ENCODE measurements around the gene RPL22. TPM values are rescaled to one million over a fixed set of nuclear protein-coding genes. Genes with fewer than 3 reads are reported as not detected.

Gene RPL22
- total RNA-seq, 1 experiment from 2014 or later = 494 TPM

GRCh38 chr1:6145864-6146410 is 53.5 kb downstream of the RPL22 start:
- ChIA-PET POLR2A (ENCODE audit: low non-redundant PET) (no interaction called here), CTCF (interaction anchor here (0.5 kb wide), 1 partner anchor 260 kb away, joined by 3 read pairs; no protein-coding TSS in a partner anchor)
- no TSS peak for BruUV-seq (replicated peaks)
- Histone ChIP-seq H3K9me3 (ENCODE audit: low read depth, low read length, poor library complexity, severe bottlenecking) (no peaks in the 10 kb centered on the region), H3K27me3 (replicated peaks; ENCODE audit: insufficient read depth, low read depth, low read length, poor library complexity) (no peaks in the 10 kb centered on the region), H3K36me3 (ENCODE audit: insufficient read depth, low read length, poor library complexity, severe bottlenecking) (no peaks in the 10 kb centered on the region), H3K4me3 (ENCODE audit: low read depth, low read length, poor library complexity, severe bottlenecking) (no peak overlapping the region), H3K27ac (ENCODE audit: low read depth, low read length, poor library complexity, severe bottlenecking) (no peak overlapping the region), H3K4me1 (ENCODE audit: insufficient read depth, low read length, poor library complexity, severe bottlenecking) (no peaks in the 10 kb centered on the region)
- TF ChIP-seq CTCF (conservative IDR thresholded peaks at IDR 0.05; ENCODE audit: low read depth, low read length) (no peak), EZH2 (IDR thresholded peaks at IDR 0.05; ENCODE audit: borderline replicate concordance, low read depth, low read length, poor library complexity, severe bottlenecking) (no peak)
- DNase-seq (ENCODE audit: low spot score) = no peak
- intact Hi-C loops (cut with micrococcal nuclease; ENCODE audit: unreplicated experiment) = no loop called here

DNA sequence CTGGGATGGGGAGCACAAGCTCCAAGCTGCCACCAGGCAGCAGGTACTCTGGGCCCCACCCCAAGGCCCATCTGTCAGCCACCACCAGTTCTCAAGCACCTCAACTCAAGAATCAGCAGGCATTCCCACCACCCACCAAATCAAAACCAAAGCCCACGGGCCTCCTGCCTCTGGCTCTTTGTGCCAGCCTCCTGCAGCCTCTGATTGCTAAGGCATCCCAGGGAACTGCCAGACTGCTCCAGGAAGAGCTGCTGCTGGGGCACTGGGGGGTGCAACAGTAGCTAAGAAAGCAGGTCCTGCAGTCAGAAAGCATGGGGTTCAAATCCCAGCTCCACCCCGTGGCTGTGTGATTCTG is 54.0 kb downstream of the RPL22 start:
- Histone ChIP-seq H3K4me3 (ENCODE audit: low read depth, low read length, poor library complexity, severe bottlenecking) (no peak overlapping the region), H3K9me3 (ENCODE audit: low read depth, low read length, poor library complexity, severe bottlenecking) (no peaks in the 10 kb centered on the region), H3K4me1 (ENCODE audit: insufficient read depth, low read length, poor library complexity, severe bottlenecking) (no peaks in the 10 kb centered on the region), H3K27ac (ENCODE audit: low read depth, low read length, poor library complexity, severe bottlenecking) (no peak overlapping the region), H3K27me3 (replicated peaks; ENCODE audit: insufficient read depth, low read depth, low read length, poor library complexity) (no peaks in the 10 kb centered on the region), H3K36me3 (ENCODE audit: insufficient read depth, low read length, poor library complexity, severe bottlenecking) (no peaks in the 10 kb centered on the region)
- no peak for DNase-seq (ENCODE audit: low spot score)
- no peak for TF ChIP-seq EZH2 (IDR thresholded peaks at IDR 0.05; ENCODE audit: borderline replicate concordance, low read depth, low read length, poor library complexity, severe bottlenecking)
- no peak for TF ChIP-seq CTCF (conservative IDR thresholded peaks at IDR 0.05; ENCODE audit: low read depth, low read length)
- ChIA-PET CTCF (interaction anchor here (0.5 kb wide), 1 partner anchor 261 kb away, joined by 3 read pairs; no protein-coding TSS in a partner anchor), POLR2A (ENCODE audit: low non-redundant PET) (no interaction called here)
- intact Hi-C loops (cut with micrococcal nuclease; ENCODE audit: unreplicated experiment) = no loop called here
- BruUV-seq (replicated peaks) = no TSS peak

- DNase-seq (ENCODE audit: low spot score) = no peak
- ChIA-PET CTCF (no interaction called here), POLR2A (ENCODE audit: low non-redundant PET) (no interaction called here)
- intact Hi-C loops (cut with micrococcal nuclease; ENCODE audit: unreplicated experiment) = no loop called here
- no TSS peak for BruUV-seq (replicated peaks)
- Histone ChIP-seq H3K9me3 (ENCODE audit: low read depth, low read length, poor library complexity, severe bottlenecking) (no peaks in the 10 kb centered on the region), H3K27ac (ENCODE audit: low read depth, low read length, poor library complexity, severe bottlenecking) (no peak overlapping the region), H3K36me3 (ENCODE audit: insufficient read depth, low read length, poor library complexity, severe bottlenecking) (no peaks in the 10 kb centered on the region), H3K27me3 (replicated peaks; ENCODE audit: insufficient read depth, low read depth, low read length, poor library complexity) (no peaks in the 10 kb centered on the region), H3K4me3 (ENCODE audit: low read depth, low read length, poor library complexity, severe bottlenecking) (no peak overlapping the region), H3K4me1 (ENCODE audit: insufficient read depth, low read length, poor library complexity, severe bottlenecking) (no peaks in the 10 kb centered on the region)
- TF ChIP-seq EZH2 (IDR thresholded peaks at IDR 0.05; ENCODE audit: borderline replicate concordance, low read depth, low read length, poor library complexity, severe bottlenecking) (no peak), CTCF (conservative IDR thresholded peaks at IDR 0.05; ENCODE audit: low read depth, low read length) (no peak)
These were observed 54.6 kb downstream of the RPL22 start for GRCh38 chr1:6144647-6145395.
